Measurements from ENCODE around the gene ADGRG3.

DNA sequence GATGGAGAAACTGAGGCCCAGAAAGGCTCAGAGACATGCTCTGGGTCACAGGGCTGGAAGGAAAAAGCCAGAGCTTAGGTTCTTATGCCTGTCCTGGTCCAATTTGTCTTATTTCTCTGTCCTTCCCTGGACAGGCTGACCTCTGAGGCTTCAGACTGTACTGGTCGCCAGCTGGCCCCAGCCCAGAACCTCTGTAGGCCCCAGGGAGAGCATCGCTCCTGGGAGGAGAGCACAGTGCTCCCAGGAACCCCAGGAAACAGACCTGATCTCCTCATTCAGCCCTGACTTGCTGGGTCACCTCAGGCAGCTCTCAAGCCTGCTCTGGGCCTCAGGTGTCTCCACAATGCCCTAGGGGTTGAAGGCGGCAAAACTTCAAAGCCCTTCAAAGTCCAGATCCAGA is 31.4 kb downstream of the ADGRG3 start:
- TF ChIP-seq EZH2phosphoT487 (IDR thresholded peaks at IDR 0.05): no peak
- TF ChIP-seq, protein P1, sequence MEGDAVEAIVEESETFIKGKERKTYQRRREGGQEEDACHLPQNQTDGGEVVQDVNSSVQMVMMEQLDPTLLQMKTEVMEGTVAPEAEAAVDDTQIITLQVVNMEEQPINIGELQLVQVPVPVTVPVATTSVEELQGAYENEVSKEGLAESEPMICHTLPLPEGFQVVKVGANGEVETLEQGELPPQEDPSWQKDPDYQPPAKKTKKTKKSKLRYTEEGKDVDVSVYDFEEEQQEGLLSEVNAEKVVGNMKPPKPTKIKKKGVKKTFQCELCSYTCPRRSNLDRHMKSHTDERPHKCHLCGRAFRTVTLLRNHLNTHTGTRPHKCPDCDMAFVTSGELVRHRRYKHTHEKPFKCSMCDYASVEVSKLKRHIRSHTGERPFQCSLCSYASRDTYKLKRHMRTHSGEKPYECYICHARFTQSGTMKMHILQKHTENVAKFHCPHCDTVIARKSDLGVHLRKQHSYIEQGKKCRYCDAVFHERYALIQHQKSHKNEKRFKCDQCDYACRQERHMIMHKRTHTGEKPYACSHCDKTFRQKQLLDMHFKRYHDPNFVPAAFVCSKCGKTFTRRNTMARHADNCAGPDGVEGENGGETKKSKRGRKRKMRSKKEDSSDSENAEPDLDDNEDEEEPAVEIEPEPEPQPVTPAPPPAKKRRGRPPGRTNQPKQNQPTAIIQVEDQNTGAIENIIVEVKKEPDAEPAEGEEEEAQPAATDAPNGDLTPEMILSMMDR (IDR thresholded peaks at IDR 0.05): no peak
- no peak for TF ChIP-seq EZH2 (IDR thresholded peaks at IDR 0.05)
